ENCODE results near the gene SNTG2. TPM values are rescaled to one million over a fixed set of nuclear protein-coding genes. Genes with fewer than 3 reads are reported as not detected.

Gene SNTG2
- total RNA-seq, 6 experiments from 2014 or later: not detected

GRCh38 chr2:1306014-1306686 is 355.5 kb downstream of the SNTG2 start:
- no peaks in the 10 kb centered on the region for H3K9me3 ChIP-seq
- no peaks in the 10 kb centered on the region for H3K4me1 ChIP-seq
- no peak overlapping the region for H3K27ac ChIP-seq
- no peaks in the 10 kb centered on the region for H3K36me3 ChIP-seq
- no peak overlapping the region for H3K4me3 ChIP-seq
- intact Hi-C loops (cut with DNase I): no loop called here
- TF ChIP-seq CTCF (IDR thresholded peaks at IDR 0.05) (no peak), POLR2A (IDR thresholded peaks at IDR 0.05) (no peak)
- H3K27me3 ChIP-seq: no peaks in the 10 kb centered on the region
- DNase-seq (no peak), ATAC-seq (no peak)
- WGBS (ENCODE audit: insufficient coverage, low coverage, low lambda C conversion rate, missing lambda C conversion rate): 67% methylated on average over 10 of the region's 13 CpGs

- peak in 1 of 4 donors; percentile 38 for ATAC-seq
- 76% methylated on average over 12 of the region's 17 CpGs for WGBS (ENCODE audit: insufficient coverage, low coverage, low lambda C conversion rate, missing lambda C conversion rate)
- Histone ChIP-seq H3K27ac (no peak overlapping the region), H3K9me3 (no peaks in the 10 kb centered on the region), H3K36me3 (no peaks in the 10 kb centered on the region), H3K4me3 (no peak overlapping the region), H3K4me1 (no peaks in the 10 kb centered on the region), H3K27me3 (no peaks in the 10 kb centered on the region)
- intact Hi-C loops (cut with DNase I): no loop called here
- TF ChIP-seq POLR2A (IDR thresholded peaks at IDR 0.05) (no peak), CTCF (IDR thresholded peaks at IDR 0.05) (no peak)
- no peak for DNase-seq
Observed at GRCh38 chr2:1306687-1307516, 356.3 kb downstream of the SNTG2 start.

- H3K36me3 ChIP-seq: no peaks in the 10 kb centered on the region
- H3K9me3 ChIP-seq: no peaks in the 10 kb centered on the region
- 89% methylated on average over 12 of the region's 23 CpGs for WGBS (ENCODE audit: insufficient coverage, low coverage, low lambda C conversion rate, missing lambda C conversion rate)
- no peak overlapping the region for H3K4me3 ChIP-seq
- intact Hi-C loops (cut with DNase I): no loop called here
- H3K27ac ChIP-seq: no peak overlapping the region
- TF ChIP-seq POLR2A (IDR thresholded peaks at IDR 0.05) (no peak), CTCF (IDR thresholded peaks at IDR 0.05) (no peak)
- no peaks in the 10 kb centered on the region for H3K4me1 ChIP-seq
- ATAC-seq (no peak), DNase-seq (no peak)
- no peaks in the 10 kb centered on the region for H3K27me3 ChIP-seq
Observed at GRCh38 chr2:1307670-1308069, 357.0 kb downstream of the SNTG2 start.

GRCh38 chr2:1308678-1309077 is 358.0 kb downstream of the SNTG2 start:
- no peaks in the 10 kb centered on the region for H3K9me3 ChIP-seq
- 46% methylated on average over 3 of the region's 8 CpGs for WGBS (ENCODE audit: insufficient coverage, low coverage, low lambda C conversion rate, missing lambda C conversion rate)
- no peak for DNase-seq
- no peak overlapping the region for H3K4me3 ChIP-seq
- ATAC-seq: no peak
- H3K27ac ChIP-seq: no peak overlapping the region
- intact Hi-C loops (cut with DNase I): no loop called here
- no peaks in the 10 kb centered on the region for H3K4me1 ChIP-seq
- H3K36me3 ChIP-seq: no peaks in the 10 kb centered on the region
- TF ChIP-seq CTCF (IDR thresholded peaks at IDR 0.05) (no peak), POLR2A (IDR thresholded peaks at IDR 0.05) (no peak)
- no peaks in the 10 kb centered on the region for H3K27me3 ChIP-seq
